HCT116 (cell line): Measurements from ENCODE around the gene TRDN. TPM values are rescaled to one million over a fixed set of nuclear protein-coding genes. Genes with fewer than 3 reads are reported as not detected.

ENCODE experiments used
- ATAC-seq: fragments of 200-7000 bp; cut with Tn5 transposase; 2 replicates; pipeline ENCODE4 v1.9.1; 2020; ENCODE audit warnings: mild to moderate bottlenecking, moderate library complexity
- BruUV-seq: library from RNA; stranded (reverse); fragments of 400-500 nt; replicated peaks from 2 replicates; lab custom pipeline; 2021; lab: Mats Ljungman, UMichigan
- CTCF ChIA-PET: fragments of 300-600 bp; sonication (Branson Sonifier 250); formaldehyde crosslinking; loops from one replicate; lab custom pipeline; 2021; ENCODE audit warnings: antibody characterized with exemption; lab: Charles Lee
- POLR2A ChIA-PET: fragments of 300-600, 350-600 bp; sonication (Branson Sonifier 250); formaldehyde crosslinking; loops from one replicate; lab custom pipeline; 2021; ENCODE audit warnings: antibody characterized with exemption; lab: Charles Lee
- RAD21 ChIA-PET, 2 experiments: fragments of 300-600 bp; sonication (Branson Sonifier 250); formaldehyde crosslinking; loops; one replicate each; lab custom pipeline; 2023; ENCODE audit warnings: low total read pairs in 2 of 2; ENCODE audit not compliant: uncharacterized antibody in 2 of 2, unreplicated experiment in 2 of 2, low non-redundant PET in 1 of 2; lab: Charles Lee
- DNase-seq: peaks from one replicate; pipeline ENCODE4 v3.0.0-alpha.2; 2010; ENCODE audit warnings: low read depth, low spot score
- H2AFZ ChIP-seq: fragments of 200-600 bp; shearing (Covaris generic), sonication (generic); 2 replicates; pipeline ENCODE4 v1.6.1; 2017; ENCODE audit warnings: low read depth, mixed run types, mixed read lengths, antibody characterized with exemption, low read length; ENCODE audit not compliant: poor library complexity, severe bottlenecking
- H3K27ac ChIP-seq: 2 replicates; pipeline ENCODE4 v1.5.1; 2012; ENCODE audit warnings: low read depth, low read length
- H3K27me3 ChIP-seq: fragments of 200-600 bp; sonication (generic); 2 replicates; pipeline ENCODE4 v1.6.1; 2016; ENCODE audit warnings: mixed run types, low read length, mixed read lengths; ENCODE audit not compliant: insufficient read depth
- H3K36me3 ChIP-seq, 2 experiments: fragments of 200-500 bp in 1 of 2; fragments of 200-600 bp in 1 of 2; sonication (Bioruptor generic) in 1 of 2; sonication (generic) in 1 of 2; 2 replicates each; pipeline versions ENCODE4 v1.5.1 to v1.6.1; 2014 to 2016; ENCODE audit warnings: low read length in 2 of 2, inconsistent platforms in 1 of 2, mixed read lengths in 1 of 2, mixed run types in 1 of 2; ENCODE audit not compliant: insufficient read depth in 2 of 2, control insufficient read depth in 1 of 2
- H3K4me1 ChIP-seq, 2 experiments: fragments of 200-600 bp in 1 of 2; sonication (generic) in 1 of 2; 2 replicates each; pipeline versions ENCODE4 v1.5.1 to v1.6.1; 2012 to 2017; ENCODE audit warnings: low read length in 2 of 2, inconsistent platforms in 1 of 2, mild to moderate bottlenecking in 1 of 2, mixed read lengths in 1 of 2, mixed run types in 1 of 2, moderate library complexity in 1 of 2; ENCODE audit not compliant: insufficient read depth in 2 of 2, control insufficient read depth in 1 of 2
- H3K4me2 ChIP-seq: fragments of 200-600 bp; sonication (generic); 2 replicates; pipeline ENCODE4 v1.6.1; 2017; ENCODE audit warnings: mixed run types, low read length, mixed read lengths
- H3K4me3 ChIP-seq, 2 experiments: fragments of 200-600 bp in 1 of 2; sonication (generic) in 1 of 2; replicated peaks in 1 of 2; 2 replicates each; pipeline ENCODE4 v1.5.1; 2011 to 2016; ENCODE audit warnings: low read length in 2 of 2, control low read depth in 1 of 2, low read depth in 1 of 2, mild to moderate bottlenecking in 1 of 2, mixed read lengths in 1 of 2, mixed run types in 1 of 2
- H3K79me2 ChIP-seq: fragments of 200-600 bp; sonication (generic); 2 replicates; pipeline ENCODE4 v1.6.1; 2017; ENCODE audit warnings: mild to moderate bottlenecking, mixed run types, low read length, moderate library complexity, mixed read lengths; ENCODE audit not compliant: insufficient read depth
- H3K9ac ChIP-seq: fragments of 200-600 bp; sonication (generic); 2 replicates; pipeline ENCODE4 v1.6.1; 2016; ENCODE audit warnings: low read length, mixed read lengths
- H3K9me2 ChIP-seq: fragments of 200-600 bp; sonication (generic), shearing (Covaris generic); 2 replicates; pipeline ENCODE4 v1.6.1; 2017; ENCODE audit warnings: mixed run types, mild to moderate bottlenecking, moderate library complexity; ENCODE audit not compliant: insufficient read depth
- H3K9me3 ChIP-seq, 2 experiments: fragments of 200-500 bp in 1 of 2; fragments of 200-600 bp in 1 of 2; sonication (Bioruptor generic) in 1 of 2; sonication (generic) in 1 of 2; 2 replicates each; pipeline ENCODE4 v1.6.1; 2014 to 2017; ENCODE audit warnings: low read length in 2 of 2, mixed read lengths in 2 of 2, inconsistent platforms in 1 of 2, low read depth in 1 of 2, mild to moderate bottlenecking in 1 of 2, mixed run types in 1 of 2, moderate library complexity in 1 of 2; ENCODE audit not compliant: control insufficient read depth in 1 of 2, insufficient read depth in 1 of 2
- H4K20me1 ChIP-seq: fragments of 200-600 bp; sonication (generic), shearing (Covaris generic); 2 replicates; pipeline ENCODE4 v1.6.1; 2017; ENCODE audit warnings: mixed run types, mild to moderate bottlenecking, moderate library complexity; ENCODE audit not compliant: insufficient read depth
- CBX3 ChIP-seq: IDR thresholded peaks from 2 replicates; pipeline ENCODE4 v1.6.1; 2012; ENCODE audit warnings: low read depth
- ELF1 ChIP-seq: IDR thresholded peaks from 2 replicates; pipeline ENCODE4 v1.6.1; 2012; ENCODE audit warnings: low read depth, borderline replicate concordance
- EZH2phosphoT487 ChIP-seq: fragments of 200-600 bp; IDR thresholded peaks from 2 replicates; pipeline ENCODE4 v1.6.1; 2018; ENCODE audit warnings: antibody characterized with exemption, borderline replicate concordance
- FOSL1 ChIP-seq: IDR thresholded peaks from 2 replicates; pipeline ENCODE4 v1.6.1; 2012; ENCODE audit warnings: low read depth
- JUND ChIP-seq: IDR thresholded peaks from 2 replicates; pipeline ENCODE4 v1.6.1; 2012
- POLR2A ChIP-seq: IDR thresholded peaks from 2 replicates; pipeline ENCODE4 v1.7.0; 2011; ENCODE audit warnings: borderline replicate concordance; ENCODE audit not compliant: insufficient read depth, insufficient read length; ENCODE audit errors: extremely low read depth
- POLR2AphosphoS5 ChIP-seq: IDR thresholded peaks from 2 replicates; pipeline ENCODE4 v1.6.1; 2011; ENCODE audit warnings: mild to moderate bottlenecking, low read depth, low read length, moderate library complexity
- SIN3A ChIP-seq: IDR thresholded peaks from 2 replicates; pipeline ENCODE4 v1.6.1; 2012; ENCODE audit warnings: low read depth
- TCF7L2 ChIP-seq: IDR thresholded peaks from 2 replicates; pipeline ENCODE4 v1.7.0; 2011; ENCODE audit warnings: borderline replicate concordance, inconsistent platforms; ENCODE audit not compliant: insufficient read depth, insufficient read length; ENCODE audit errors: extremely low read depth
- ZFX ChIP-seq: fragments of 450-650 bp; IDR thresholded peaks from 2 replicates; pipeline ENCODE4 v1.6.1; 2017
- ZNF274 ChIP-seq: fragments of 200-500 bp; sonication (Bioruptor generic); IDR thresholded peaks from 2 replicates; pipeline ENCODE4 v1.6.1; 2014; ENCODE audit warnings: mild to moderate bottlenecking, low read depth, low read length, inconsistent platforms
- intact Hi-C: fragments of 100-400 bp; cut with micrococcal nuclease; formaldehyde crosslinking; loops from 2 replicates; pipeline ENCODE4 v1.10.0; 2022
- total RNA-seq: library from RNA; stranded (reverse); gene quantifications from one replicate; pipeline ENCODE4 v1.2.1, GENCODE V29; 2021; ENCODE audit not compliant: unreplicated experiment
- TF ChIP-seq, protein P1 (sequence below): IDR thresholded peaks from 2 replicates; pipeline ENCODE4 v1.6.1; 2011; ENCODE audit warnings: mild to moderate bottlenecking, low read length, moderate library complexity; ENCODE audit not compliant: insufficient replicate concordance; ENCODE audit errors: extremely low read depth
- TF ChIP-seq, protein P2 (sequence below): IDR thresholded peaks from 2 replicates; pipeline ENCODE4 v1.6.1; 2012; ENCODE audit warnings: low read depth
- TF ChIP-seq, protein P3 (sequence below): IDR thresholded peaks from 2 replicates; pipeline ENCODE4 v1.6.1; 2012

The TRDN gene
- total RNA-seq, 1 experiment from 2014 or later: not detected

DNA sequence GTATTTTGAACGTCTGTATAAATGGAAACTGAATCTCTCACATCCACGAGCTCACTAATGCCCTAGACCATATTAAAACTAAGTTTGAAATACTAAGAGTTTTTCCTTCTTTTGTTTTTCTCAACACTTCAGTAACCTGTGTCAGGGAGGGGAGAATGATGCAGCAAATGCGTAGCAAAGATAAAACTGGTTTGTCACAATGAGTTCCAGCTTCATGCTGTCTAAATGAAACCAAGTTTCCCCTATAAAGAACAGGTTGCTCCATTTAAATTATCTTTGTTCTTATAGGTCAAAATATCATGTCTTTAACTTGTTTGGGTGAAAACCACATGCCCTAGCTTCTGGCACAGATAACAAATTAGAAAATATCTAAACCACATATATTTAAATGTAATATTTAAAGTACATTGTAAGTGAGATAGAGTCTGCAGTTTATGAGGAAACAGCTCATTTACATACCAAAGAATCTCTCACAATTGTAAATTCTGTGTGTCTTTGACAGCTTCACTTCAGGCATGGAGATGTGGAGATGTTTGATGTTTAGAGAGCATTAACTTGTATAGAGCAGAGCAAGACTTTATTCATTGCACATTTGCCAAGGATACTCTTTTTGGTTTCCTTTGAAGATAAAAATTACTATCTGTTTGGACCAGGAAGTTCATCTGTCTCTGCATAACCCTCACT lies 7.3 kb downstream of the TRDN start:
- Histone ChIP-seq H3K9ac (no peak overlapping the region), H3K27ac (no peak overlapping the region), H2AFZ (no peak overlapping the region), H3K27me3 (no peaks in the 10 kb centered on the region; the same call in 1 of the 2 replicates), H3K4me3 (no peak overlapping the region), H4K20me1 (no peaks in the 10 kb centered on the region), H3K9me3 (no peaks in the 10 kb centered on the region), H3K9me2 (no peaks in the 10 kb centered on the region), H3K4me2 (no peak overlapping the region), H3K4me1 (no peaks in the 10 kb centered on the region), H3K79me2 (no peaks in the 10 kb centered on the region), H3K36me3 (no peaks in the 10 kb centered on the region)
- ATAC-seq (no peak), DNase-seq (no peak)
- CTCF ChIA-PET: no interaction called here
- RAD21 ChIA-PET: no interaction called here
- TF ChIP-seq SIN3A (no peak), FOSL1 (no peak), ZNF274 (no peak), CBX3 (no peak), TCF7L2 (no peak), JUND (no peak), POLR2A (no peak), EZH2phosphoT487 (no peak), POLR2AphosphoS5 (no peak), ZFX (no peak), ELF1 (no peak)
- TF ChIP-seq, protein P1, sequence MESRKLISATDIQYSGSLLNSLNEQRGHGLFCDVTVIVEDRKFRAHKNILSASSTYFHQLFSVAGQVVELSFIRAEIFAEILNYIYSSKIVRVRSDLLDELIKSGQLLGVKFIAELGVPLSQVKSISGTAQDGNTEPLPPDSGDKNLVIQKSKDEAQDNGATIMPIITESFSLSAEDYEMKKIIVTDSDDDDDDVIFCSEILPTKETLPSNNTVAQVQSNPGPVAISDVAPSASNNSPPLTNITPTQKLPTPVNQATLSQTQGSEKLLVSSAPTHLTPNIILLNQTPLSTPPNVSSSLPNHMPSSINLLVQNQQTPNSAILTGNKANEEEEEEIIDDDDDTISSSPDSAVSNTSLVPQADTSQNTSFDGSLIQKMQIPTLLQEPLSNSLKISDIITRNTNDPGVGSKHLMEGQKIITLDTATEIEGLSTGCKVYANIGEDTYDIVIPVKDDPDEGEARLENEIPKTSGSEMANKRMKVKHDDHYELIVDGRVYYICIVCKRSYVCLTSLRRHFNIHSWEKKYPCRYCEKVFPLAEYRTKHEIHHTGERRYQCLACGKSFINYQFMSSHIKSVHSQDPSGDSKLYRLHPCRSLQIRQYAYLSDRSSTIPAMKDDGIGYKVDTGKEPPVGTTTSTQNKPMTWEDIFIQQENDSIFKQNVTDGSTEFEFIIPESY: no peak
- TF ChIP-seq, protein P2, sequence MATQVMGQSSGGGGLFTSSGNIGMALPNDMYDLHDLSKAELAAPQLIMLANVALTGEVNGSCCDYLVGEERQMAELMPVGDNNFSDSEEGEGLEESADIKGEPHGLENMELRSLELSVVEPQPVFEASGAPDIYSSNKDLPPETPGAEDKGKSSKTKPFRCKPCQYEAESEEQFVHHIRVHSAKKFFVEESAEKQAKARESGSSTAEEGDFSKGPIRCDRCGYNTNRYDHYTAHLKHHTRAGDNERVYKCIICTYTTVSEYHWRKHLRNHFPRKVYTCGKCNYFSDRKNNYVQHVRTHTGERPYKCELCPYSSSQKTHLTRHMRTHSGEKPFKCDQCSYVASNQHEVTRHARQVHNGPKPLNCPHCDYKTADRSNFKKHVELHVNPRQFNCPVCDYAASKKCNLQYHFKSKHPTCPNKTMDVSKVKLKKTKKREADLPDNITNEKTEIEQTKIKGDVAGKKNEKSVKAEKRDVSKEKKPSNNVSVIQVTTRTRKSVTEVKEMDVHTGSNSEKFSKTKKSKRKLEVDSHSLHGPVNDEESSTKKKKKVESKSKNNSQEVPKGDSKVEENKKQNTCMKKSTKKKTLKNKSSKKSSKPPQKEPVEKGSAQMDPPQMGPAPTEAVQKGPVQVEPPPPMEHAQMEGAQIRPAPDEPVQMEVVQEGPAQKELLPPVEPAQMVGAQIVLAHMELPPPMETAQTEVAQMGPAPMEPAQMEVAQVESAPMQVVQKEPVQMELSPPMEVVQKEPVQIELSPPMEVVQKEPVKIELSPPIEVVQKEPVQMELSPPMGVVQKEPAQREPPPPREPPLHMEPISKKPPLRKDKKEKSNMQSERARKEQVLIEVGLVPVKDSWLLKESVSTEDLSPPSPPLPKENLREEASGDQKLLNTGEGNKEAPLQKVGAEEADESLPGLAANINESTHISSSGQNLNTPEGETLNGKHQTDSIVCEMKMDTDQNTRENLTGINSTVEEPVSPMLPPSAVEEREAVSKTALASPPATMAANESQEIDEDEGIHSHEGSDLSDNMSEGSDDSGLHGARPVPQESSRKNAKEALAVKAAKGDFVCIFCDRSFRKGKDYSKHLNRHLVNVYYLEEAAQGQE: no peak
- TF ChIP-seq, protein P3, sequence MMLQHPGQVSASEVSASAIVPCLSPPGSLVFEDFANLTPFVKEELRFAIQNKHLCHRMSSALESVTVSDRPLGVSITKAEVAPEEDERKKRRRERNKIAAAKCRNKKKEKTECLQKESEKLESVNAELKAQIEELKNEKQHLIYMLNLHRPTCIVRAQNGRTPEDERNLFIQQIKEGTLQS: no peak
- POLR2A ChIA-PET: no interaction called here
- intact Hi-C loops: no loop called here
- BruUV-seq: no TSS peak
